Measurements from ENCODE around the gene PDZD7.
A peak's percentile ranks its signal among the peaks of the same experiment; 100 is the strongest.

The PDZD7 gene

GRCh38 chr10:101015582-101015973 lies 15.4 kb downstream of the PDZD7 start:
- DNase-seq, result no peak

DNA sequence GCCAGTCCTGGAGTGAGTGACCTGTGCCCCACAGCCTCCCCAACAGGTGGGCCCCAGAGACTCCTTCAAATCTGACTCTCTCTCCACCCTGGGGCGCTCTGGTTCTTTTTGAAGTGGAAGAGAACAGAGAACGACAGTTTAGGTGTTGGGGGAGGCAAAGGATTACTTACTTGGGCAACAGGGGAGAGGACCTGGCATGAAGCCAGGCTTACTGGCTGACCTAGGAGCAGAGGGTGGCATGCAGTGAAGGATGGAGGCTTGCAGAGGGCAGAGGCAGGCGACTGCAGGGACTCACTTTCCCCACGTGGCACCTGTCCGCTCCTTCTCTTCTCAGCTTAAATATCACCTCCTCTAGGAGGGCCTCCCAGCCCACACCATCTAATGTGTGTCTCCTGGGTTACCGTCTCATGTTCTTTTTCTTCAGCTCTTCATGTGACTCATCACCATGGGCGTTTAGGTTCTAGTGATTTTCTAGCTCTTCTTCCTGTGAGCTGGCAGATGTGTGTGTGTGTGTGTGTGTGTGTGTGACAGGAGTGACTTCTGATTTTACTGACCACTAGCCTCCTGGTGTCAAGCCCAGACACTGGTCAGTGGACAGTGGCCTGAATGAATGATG lies 15.9 kb downstream of the PDZD7 start:
- peak in 1 of 2 experiments; percentile 7 for DNase-seq

- DNase-seq, result peak; percentile 62 to 74
These were observed 16.6 kb downstream of the PDZD7 start for GRCh38 chr10:101014230-101014884.

DNA sequence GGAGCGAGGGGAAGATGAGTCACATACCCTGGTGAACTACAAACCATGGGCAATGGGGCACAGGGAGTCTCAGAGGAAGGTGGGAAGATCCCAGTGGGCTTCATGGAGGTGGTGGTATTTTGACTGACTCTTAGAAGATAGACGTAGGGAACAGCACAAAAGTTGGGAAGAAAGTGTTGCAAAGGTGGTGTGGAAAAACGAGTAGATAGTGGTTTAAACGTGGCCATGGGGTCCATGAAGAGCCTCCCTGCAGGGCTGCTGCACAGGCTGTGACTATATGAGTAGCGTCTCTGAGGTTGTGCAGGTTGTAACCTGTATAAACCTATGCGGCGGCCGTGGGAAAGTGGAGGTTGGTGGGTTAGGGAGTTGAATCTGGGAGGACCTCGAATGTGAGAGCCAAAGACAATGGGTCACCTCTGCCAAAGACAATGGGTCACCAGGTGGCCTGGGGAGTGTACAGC lies 17.5 kb downstream of the PDZD7 start:
- DNase-seq, result no peak

GRCh38 chr10:101012525-101013364 lies 18.2 kb downstream of the PDZD7 start:
- DNase-seq, result peak; percentile 70 to 71

DNA sequence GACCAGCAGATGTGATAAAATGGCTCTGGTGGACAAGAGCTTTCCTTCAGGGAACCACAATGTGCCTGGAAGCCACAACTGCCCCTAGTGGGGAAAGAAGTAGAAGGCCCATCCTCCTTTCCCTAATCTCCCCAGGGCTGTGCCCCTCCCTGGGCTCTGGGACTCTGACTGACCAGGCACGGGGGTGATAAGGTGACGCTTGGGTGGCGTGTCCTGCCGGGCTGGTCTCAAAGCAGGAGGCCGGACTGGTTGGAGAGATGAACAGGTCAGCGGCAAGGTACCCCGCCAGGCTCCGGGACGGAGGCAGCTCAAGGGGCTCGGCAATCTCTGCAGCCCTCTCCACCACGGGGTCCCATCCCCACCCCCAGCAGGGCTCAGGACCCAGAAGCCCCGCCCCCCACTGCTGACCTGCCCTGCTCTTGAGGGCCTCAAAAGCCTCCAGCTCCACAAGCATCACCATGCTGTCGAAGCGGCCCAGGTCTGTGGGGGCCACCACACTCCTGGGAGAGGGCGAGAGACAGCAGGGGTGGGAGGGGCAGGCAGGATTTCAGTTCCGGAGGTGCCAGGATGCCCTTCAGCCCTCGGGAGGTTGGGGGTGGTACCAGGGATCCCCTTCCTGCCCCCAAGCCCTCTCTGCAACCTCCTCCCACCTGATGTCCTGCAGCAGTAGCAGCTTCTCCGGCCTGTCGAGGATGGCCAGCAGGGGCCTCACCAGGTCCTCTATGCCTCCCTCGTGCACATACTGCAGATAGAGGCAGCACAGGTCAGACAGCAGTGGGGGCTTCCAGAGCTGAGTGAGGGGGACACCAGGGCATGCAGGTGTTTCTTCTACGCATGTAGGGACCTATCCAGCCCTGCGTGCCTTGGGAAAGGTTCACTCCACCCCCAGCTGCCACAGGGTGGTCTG lies 19.2 kb downstream of the PDZD7 start:
- DNase-seq, result no peak

GRCh38 chr10:101010329-101010728 lies 20.6 kb downstream of the PDZD7 start:
- DNase-seq, result no peak

GRCh38 chr10:101008823-101009423 lies 22.0 kb downstream of the PDZD7 start:
- no peak for DNase-seq

GRCh38 chr10:101007915-101008822 lies 22.8 kb downstream of the PDZD7 start:
- no peak for DNase-seq

GRCh38 chr10:101007099-101007711 lies 23.7 kb downstream of the PDZD7 start:
- no peak for DNase-seq

DNA sequence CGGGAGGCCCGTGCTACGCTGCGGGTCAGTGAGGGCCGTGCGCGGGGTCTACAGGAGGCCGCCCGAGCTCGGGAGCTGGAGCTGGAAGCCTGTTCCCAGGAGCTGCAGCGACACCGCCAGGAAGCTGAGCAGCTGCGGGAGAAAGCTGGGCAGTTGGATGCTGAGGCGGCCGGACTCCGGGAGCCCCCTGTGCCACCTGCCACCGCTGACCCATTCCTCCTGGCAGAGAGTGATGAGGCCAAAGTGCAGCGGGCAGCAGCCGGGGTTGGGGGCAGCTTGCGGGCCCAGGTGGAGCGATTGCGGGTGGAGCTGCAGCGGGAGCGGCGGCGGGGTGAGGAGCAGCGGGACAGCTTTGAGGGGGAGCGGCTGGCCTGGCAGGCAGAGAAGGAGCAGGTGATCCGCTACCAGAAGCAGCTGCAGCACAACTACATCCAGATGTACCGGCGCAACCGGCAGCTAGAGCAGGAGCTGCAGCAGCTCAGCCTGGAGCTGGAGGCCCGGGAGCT lies 24.3 kb downstream of the PDZD7 start:
- no peak for DNase-seq

DNA sequence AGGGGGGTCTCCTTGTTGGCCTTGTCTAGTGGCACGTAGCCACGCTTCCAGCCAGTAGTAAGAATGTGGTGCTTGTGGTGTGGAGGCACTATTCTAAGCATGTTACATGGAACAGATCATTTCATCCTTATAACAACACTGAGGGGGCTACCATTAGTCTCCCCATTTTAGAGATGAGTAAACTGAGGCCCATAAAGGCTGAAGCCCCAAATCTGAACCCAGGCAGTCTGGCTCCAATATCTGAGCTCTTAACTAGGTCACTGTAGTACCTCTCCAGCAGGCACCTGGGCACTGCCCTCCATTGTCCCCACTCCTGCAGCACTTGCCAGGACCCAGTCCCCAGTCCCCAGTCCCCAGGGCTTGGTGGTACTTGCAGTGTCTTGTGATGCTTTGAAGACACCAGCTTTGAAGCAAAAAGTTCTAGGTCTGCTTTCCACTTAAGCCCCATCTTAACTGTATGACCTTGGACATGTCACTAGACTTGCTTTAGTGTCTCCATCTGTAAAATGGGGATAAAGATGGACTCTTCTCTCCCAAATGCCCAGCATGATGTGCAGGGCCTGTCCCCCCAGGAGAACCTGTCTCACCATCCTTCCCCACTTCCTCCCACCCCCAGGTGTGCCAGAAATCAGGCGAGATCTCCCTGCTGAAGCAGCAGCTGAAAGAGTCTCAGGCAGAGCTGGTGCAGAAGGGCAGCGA lies 24.9 kb downstream of the PDZD7 start:
- DNase-seq, result no peak

DNA sequence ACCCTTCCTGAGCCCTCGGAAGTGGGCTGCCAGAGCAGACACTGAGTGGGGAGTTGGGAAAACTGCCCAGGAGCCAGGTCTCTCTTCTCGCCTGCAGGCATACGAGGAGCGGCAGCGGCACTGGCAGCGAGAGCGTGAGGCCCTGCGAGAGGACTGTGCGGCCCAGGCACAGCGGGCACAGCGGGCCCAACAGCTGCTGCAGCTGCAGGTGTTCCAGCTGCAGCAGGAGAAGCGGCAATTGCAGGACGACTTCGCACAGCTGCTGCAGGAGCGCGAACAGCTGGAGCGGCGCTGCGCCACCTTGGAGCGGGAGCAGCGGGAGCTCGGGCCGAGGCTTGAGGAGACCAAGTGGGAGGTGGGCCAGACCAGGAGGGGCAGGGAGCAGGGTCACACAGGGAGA lies 25.6 kb downstream of the PDZD7 start:
- DNase-seq, result no peak

- no peak for DNase-seq
These were observed 27.2 kb downstream of the PDZD7 start for GRCh38 chr10:101003639-101004206.

- DNase-seq, result no peak
These were observed 28.5 kb downstream of the PDZD7 start for GRCh38 chr10:101002456-101002855.

DNA sequence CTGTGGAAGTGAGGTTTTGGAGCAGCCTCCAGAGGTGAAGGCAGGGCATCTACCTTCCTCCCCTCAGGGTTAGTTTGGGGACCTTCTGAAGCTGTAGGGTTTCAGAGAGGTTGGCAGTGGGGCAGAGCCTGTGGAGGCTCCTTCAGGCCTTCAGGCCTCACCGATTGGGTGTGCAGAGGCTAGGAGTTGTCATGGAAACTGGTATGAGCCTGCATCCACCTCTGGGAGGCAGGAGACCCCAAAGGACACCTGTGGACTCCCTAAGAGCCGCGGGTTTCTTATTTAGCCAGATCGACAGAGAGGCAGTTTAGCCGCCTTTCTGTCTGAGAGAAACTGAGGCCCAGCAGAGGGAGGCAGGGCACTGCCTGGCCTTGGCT lies 29.3 kb downstream of the PDZD7 start:
- no peak for DNase-seq

GRCh38 chr10:101000915-101001658 lies 29.8 kb downstream of the PDZD7 start:
- no peak for DNase-seq

DNA sequence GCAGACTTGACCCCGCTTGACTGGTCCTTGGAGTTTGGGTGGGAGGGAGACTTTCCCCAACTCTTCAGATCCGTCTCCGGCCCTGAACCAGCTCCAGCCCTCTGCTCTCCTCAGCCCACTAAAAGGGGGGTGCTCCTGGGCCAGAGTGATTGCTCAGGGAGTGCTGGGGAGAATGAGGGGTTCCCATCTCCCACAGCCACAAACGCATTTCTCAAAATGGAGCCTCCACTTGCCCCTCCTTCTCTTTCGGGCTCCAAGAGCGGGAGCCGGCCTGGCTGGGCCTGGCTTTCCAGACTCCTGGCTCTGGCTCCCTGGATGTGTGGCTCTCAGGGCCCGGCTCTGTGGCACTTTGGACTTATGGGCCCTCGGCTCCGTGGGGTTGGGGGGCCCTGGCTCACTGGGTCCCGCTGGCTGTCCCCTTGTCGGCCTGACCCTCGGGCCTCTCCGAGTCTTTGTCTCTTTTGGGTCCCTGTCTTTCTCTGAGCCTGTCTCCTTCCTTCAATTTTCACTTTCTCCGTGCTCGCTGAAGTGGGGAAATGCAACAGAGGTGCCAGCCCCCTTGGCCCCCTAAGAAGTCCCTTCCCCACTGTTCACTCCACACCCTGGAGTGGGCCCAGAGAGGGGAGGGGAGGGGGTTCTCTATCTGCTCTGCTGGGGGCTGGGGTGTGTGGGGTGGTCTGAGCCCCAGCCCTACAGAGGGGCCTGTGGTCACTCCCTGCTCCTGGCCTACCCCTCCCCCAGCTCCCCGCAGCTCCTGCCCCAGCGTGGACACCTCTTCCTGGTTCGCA lies 30.6 kb downstream of the PDZD7 start:
- DNase-seq, result no peak

Data from stimulated activated CD4-positive, alpha-beta T cell treated with anti-CD3 and anti-CD28 coated beads, Interleukin-4, amount 100 ng/mL, for 4 hours (primary cell).